GM21723 (cell line): ENCODE data around the gene IGFBP1.

Source experiments
- ATAC-seq: cut with Tn5 transposase; IDR thresholded peaks from one replicate; pipeline ENCODE4 v1.9.1; 2021; ENCODE audit warnings: mild to moderate bottlenecking, moderate library complexity; ENCODE audit not compliant: unreplicated experiment

Gene IGFBP1

DNA sequence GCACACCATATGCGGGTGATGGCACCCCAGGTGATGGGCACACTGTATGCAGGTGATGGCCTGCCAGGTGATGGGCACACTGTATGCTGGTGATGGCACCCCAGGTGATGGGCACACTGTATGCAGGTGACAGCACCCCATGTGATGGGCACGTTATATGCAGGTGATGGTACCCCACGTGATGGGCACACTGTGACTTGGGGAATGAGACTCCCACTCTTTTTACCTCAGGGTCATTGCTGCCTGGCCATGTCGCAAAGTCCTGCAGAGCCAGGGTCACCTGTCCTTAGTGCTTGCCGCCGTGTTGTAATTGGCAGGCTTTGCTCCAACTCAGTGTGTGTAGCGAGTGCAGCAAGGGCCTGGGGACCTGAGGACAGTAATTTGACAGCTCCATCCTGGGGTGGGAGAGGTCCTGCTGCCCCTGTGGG, 7.8 kb upstream of the IGFBP1 start:
- no peak for ATAC-seq

- ATAC-seq: no peak
These were observed 7.0 kb upstream of the IGFBP1 start for GRCh38 chr7:45881280-45881758.

DNA sequence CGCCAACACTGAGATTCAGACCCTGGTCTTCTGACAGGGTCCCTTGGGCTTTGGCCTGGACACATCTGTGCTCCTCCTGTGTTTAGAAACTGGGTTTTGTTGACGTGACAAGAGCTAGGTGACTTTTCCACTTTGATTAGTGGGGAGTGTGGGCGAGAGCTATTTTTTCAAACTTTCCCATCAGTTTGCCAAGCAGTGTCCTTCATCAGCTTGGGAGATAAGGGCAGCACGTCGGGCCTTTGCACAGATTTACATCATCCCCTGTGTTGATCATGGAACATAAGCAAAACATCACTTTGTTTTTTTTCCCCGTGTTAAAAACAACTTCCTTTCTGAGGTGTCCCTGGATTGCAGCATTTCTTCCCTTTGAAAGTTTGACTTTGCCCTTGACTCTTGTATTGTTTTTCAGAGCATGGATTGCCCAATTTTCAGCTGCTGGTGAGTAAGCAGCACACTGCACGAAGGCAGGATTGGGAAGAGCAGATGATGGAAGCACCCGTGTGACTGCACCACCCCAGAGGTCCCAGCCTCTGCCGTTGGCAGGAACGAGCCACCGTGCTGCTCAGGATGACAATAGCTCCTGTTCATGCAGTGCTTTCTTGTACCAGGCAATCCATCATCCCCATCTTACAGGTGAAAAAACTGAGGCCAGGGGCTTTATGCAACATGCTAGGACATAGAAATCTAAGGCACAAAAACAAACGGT, 6.4 kb upstream of the IGFBP1 start:
- no peak for ATAC-seq

- ATAC-seq: no peak
These were observed 5.8 kb upstream of the IGFBP1 start for GRCh38 chr7:45882465-45882810.

- ATAC-seq: no peak
These were observed 4.2 kb upstream of the IGFBP1 start for GRCh38 chr7:45884136-45884535.

GRCh38 chr7:45885264-45885882, 2.9 kb upstream of the IGFBP1 start:
- no peak for ATAC-seq

GRCh38 chr7:45886931-45887667, 1.2 kb upstream of the IGFBP1 start:
- ATAC-seq: no peak

DNA sequence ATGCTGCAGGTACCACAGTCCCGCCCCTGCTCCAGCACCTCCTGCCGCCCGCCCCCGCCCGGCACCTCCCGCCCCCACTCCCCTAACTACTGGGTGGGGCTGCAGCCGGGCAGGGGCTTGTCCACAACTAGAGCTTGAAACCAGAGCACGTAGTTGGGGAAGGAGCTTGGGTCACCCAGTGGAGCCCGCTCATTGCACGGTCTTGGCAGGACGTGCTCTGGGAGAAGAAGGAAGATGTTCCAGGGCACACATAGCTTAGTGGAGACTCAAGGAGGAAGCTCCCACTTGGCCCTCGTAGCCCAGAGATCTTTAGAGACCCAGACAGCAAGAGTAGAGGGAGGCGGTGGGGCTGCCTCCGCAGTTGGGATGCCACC, 692 bp downstream of the IGFBP1 start:
- ATAC-seq: no peak

DNA sequence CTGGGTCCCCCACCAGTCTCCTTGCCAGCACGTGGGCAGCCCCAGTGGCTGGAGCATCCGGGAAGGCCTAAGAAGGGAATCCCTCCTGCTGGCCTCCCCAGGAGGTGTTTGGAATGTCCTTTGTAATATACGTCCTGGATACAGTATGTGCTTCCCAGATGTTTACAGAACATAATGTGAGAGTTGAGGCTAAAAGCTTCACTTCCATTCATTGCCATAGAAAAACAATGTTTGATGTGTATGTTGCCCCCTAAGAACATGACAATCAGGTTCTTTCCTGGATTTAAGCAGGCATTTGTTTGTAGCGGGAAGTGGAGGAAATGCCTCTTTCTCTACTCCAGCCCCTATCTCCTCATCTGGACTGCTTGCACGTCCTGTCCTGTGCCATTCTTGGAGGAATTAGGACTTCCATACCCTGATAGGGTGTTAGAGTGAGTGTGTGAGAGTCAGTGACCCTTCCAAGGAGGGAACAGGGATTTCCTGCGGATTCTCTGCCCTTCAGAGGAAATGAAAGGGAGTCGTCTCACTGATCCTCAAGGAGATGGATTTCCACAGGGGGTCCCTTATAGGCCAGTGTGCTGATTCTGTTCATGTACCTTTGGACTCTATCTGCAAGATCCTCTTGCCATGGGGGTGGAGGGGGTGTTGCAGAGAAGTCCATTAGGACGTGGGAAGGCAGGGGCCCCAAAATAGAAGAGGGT, 1.2 kb downstream of the IGFBP1 start:
- no peak for ATAC-seq

GRCh38 chr7:45890125-45890901, 2.0 kb downstream of the IGFBP1 start:
- no peak for ATAC-seq

DNA sequence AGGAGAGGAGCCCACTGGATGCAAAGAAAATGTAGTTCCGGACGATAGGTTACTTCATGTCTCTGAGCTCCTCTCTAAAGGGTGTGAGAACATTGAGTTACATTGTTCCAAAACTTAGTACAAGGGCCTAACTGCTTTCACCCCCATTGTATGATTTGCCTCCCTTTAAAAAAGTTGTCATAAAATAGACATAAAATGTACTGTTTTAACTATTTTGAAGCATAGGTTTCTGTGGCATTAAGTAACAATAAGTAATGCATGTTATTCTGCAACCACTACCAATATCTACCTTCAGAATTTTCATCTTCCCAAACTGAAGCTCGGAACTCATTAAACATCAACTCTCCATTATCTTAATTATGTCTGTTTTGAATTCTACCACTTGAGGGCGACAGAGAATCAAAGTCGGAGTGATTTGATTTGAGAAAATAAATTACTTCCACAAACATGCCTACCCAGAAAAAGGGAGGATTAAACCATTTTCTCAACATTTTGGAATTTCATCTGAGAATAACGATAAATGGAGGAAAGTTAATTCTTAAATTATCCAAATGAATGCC, 2.7 kb downstream of the IGFBP1 start:
- ATAC-seq: no peak

GRCh38 chr7:45891462-45892402, 3.4 kb downstream of the IGFBP1 start:
- ATAC-seq: no peak

DNA sequence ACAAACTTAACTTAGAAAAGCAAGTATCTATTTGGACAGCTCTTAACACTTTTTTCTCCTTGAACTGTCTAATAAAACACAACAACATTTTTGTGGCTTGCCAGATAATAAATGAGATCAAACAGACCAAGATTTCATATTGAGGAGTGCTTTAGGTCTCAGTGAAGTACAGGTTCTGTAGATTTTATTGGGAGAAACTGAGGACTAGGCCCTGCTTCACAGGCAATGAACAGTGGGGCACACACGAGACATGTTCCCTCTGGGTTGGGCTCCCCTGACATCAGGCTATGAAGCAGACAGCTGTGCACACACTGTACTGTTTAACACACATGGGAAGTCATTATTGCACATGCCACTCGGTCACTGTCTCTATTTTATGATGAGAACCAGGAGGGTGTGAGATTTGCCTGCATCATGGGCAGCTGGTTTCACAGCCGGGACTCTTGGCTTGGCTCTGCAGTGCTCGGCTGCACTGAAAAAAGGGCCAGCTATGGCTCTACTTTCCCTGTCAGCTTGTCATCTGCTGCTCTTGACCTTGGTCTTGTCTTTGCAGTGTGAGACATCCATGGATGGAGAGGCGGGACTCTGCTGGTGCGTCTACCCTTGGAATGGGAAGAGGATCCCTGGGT, 4.2 kb downstream of the IGFBP1 start:
- no peak for ATAC-seq

- ATAC-seq: no peak
These were observed 5.2 kb downstream of the IGFBP1 start for GRCh38 chr7:45893374-45893995.

GRCh38 chr7:45893996-45894664, 5.8 kb downstream of the IGFBP1 start:
- ATAC-seq: no peak

- ATAC-seq: no peak
These were observed 6.4 kb downstream of the IGFBP1 start for GRCh38 chr7:45894665-45895062.

DNA sequence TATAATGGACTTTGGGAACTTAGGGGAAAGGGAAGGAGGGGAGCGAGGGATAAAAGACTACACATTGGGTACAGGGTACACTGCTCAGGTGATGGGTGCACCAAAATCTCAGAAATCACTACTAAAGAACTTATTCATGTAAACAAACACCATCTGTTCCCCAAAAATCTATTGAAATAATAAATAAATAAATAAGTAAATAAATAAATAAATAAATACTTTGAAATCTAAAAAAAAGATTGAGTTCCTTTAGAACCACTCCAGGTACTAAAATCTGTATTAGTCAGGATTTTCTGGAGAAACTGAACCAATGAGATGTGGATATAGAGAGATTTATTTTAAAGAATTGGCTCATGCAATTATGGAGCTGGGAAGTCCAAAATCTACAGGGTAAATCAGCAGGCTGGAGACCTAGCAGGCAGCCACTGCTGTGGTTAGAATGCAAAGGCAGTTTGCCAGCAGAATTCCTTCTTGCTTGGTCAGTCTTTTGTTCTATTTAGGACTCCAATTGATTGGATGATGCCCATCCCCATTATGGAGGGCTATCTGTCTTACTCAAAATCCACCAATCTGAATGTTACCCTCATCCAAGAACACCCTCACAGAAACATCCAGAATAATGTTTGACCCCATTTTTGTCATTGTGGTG, 8.9 kb downstream of the IGFBP1 start:
- ATAC-seq: no peak
